BLaER1 (cell line): Measurements from ENCODE around the gene FMNL3.
"Not testable (repeated sequence)": the region's sequence is repeated elsewhere in the genome, so short reads cannot be mapped to it uniquely, and the experiment has no call there.

Source experiments
- H3K27ac ChIP-seq: shearing (Covaris generic); formaldehyde crosslinking; 2 replicates; pipeline ENCODE4 v1.8.1; 2022
- H3K27me3 ChIP-seq: shearing (Covaris generic); formaldehyde crosslinking; 2 replicates; pipeline ENCODE4 v1.8.1; 2022
- H3K36me3 ChIP-seq: shearing (Covaris generic); formaldehyde crosslinking; 2 replicates; pipeline ENCODE4 v1.8.1; 2022
- H3K4me1 ChIP-seq: shearing (Covaris generic); formaldehyde crosslinking; 2 replicates; pipeline ENCODE4 v1.8.1; 2022
- H3K4me2 ChIP-seq: shearing (Covaris generic); formaldehyde crosslinking; 2 replicates; pipeline ENCODE4 v1.8.1; 2022
- H3K4me3 ChIP-seq: shearing (Covaris generic); formaldehyde crosslinking; 2 replicates; pipeline ENCODE4 v1.8.1; 2022
- H3K9ac ChIP-seq: shearing (Covaris generic); formaldehyde crosslinking; 2 replicates; pipeline ENCODE4 v1.8.1; 2022
- H3K9me3 ChIP-seq: shearing (Covaris generic); formaldehyde crosslinking; 2 replicates; pipeline ENCODE4 v1.8.1; 2022
- H4K20me1 ChIP-seq: shearing (Covaris generic); formaldehyde crosslinking; 2 replicates; pipeline ENCODE4 v1.8.1; 2022
- Cebpa-rat ChIP-seq: shearing (Covaris generic); IDR thresholded peaks from 2 replicates; pipeline ENCODE4 v1.8.1; 2022

Gene FMNL3

GRCh38 chr12:49707128-49707811, at the start of gene FMNL3:
FMNL3 (minus strand) TSS chr12:49707405; CDS start chr12:49707180, 225 bp downstream.
- no peak for TF ChIP-seq Cebpa-rat
- peaks cover 37% of the 10 kb centered on the region for H4K20me1 ChIP-seq
- H3K4me3 ChIP-seq = peak within 1 kb of the TSS; percentile 90
- no peaks in the 10 kb centered on the region for H3K9me3 ChIP-seq
- H3K27me3 ChIP-seq = no peaks in the 10 kb centered on the region
- peak within 1 kb of the TSS; percentile 91 for H3K9ac ChIP-seq
- no peaks in the 10 kb centered on the region for H3K36me3 ChIP-seq
- H3K27ac ChIP-seq = peak within 1 kb of the TSS; percentile 92
- peak within 1 kb of the TSS; percentile 85 for H3K4me2 ChIP-seq
- H3K4me1 ChIP-seq = peaks cover 57% of the 10 kb centered on the region

GRCh38 chr12:49750996-49751393, 43.8 kb upstream of the FMNL3 start:
- H4K20me1 ChIP-seq = peaks cover 100% of the 10 kb centered on the region
- no peaks in the 10 kb centered on the region for H3K27me3 ChIP-seq
- H3K36me3 ChIP-seq = peaks cover 73% of the 10 kb centered on the region
- peaks cover 44% of the 10 kb centered on the region for H3K4me1 ChIP-seq
- H3K4me2 ChIP-seq = peak overlapping the region; percentile 73
- no peak overlapping the region for H3K27ac ChIP-seq
- TF ChIP-seq Cebpa-rat = no peak
- no peak overlapping the region for H3K9ac ChIP-seq
- no peak overlapping the region for H3K4me3 ChIP-seq
- H3K9me3 ChIP-seq = no peaks in the 10 kb centered on the region

- Histone ChIP-seq H3K9ac (peak overlapping the region; percentile 23; the same call in 1 of the 2 replicates), H3K36me3 (peaks cover 67% of the 10 kb centered on the region), H3K27me3 (no peaks in the 10 kb centered on the region), H3K4me2 (peak overlapping the region; percentile 73), H3K4me1 (peaks cover 44% of the 10 kb centered on the region), H3K4me3 (no peak overlapping the region), H3K27ac (peak overlapping the region; percentile 24), H4K20me1 (peaks cover 100% of the 10 kb centered on the region), H3K9me3 (no peaks in the 10 kb centered on the region)
- TF ChIP-seq Cebpa-rat = no peak
Measured at GRCh38 chr12:49750027-49750995, 43.1 kb upstream of the FMNL3 start.

- Histone ChIP-seq H3K27me3 (no peaks in the 10 kb centered on the region), H3K9me3 (no peaks in the 10 kb centered on the region), H3K9ac (no peak overlapping the region), H3K27ac (no peak overlapping the region), H3K36me3 (peaks cover 65% of the 10 kb centered on the region), H3K4me1 (peaks cover 57% of the 10 kb centered on the region), H3K4me3 (no peak overlapping the region), H3K4me2 (peak overlapping the region; percentile 73), H4K20me1 (peaks cover 100% of the 10 kb centered on the region)
- TF ChIP-seq Cebpa-rat = no peak
Measured at GRCh38 chr12:49748800-49749199, 41.6 kb upstream of the FMNL3 start.

GRCh38 chr12:49748306-49748705, 41.1 kb upstream of the FMNL3 start:
- Histone ChIP-seq H3K4me1 (peaks cover 62% of the 10 kb centered on the region), H3K4me2 (peak overlapping the region; percentile 73), H3K27me3 (no peaks in the 10 kb centered on the region), H3K27ac (no peak overlapping the region), H3K9ac (no peak overlapping the region), H3K36me3 (peaks cover 62% of the 10 kb centered on the region), H4K20me1 (peaks cover 100% of the 10 kb centered on the region), H3K4me3 (no peak overlapping the region), H3K9me3 (no peaks in the 10 kb centered on the region)
- TF ChIP-seq Cebpa-rat = no peak

- Histone ChIP-seq H3K27ac (no peak overlapping the region), H3K4me2 (peak overlapping the region; percentile 96), H3K27me3 (no peaks in the 10 kb centered on the region), H3K9me3 (no peaks in the 10 kb centered on the region), H3K4me3 (no peak overlapping the region), H3K36me3 (peaks cover 41% of the 10 kb centered on the region), H3K9ac (no peak overlapping the region), H4K20me1 (peaks cover 79% of the 10 kb centered on the region), H3K4me1 (peaks cover 58% of the 10 kb centered on the region)
- no peak for TF ChIP-seq Cebpa-rat
Measured at GRCh38 chr12:49744363-49744885, 37.2 kb upstream of the FMNL3 start.

GRCh38 chr12:49741882-49742620, 34.8 kb upstream of the FMNL3 start:
- no peaks in the 10 kb centered on the region for H3K9me3 ChIP-seq
- H3K27me3 ChIP-seq = no peaks in the 10 kb centered on the region
- H4K20me1 ChIP-seq = peaks cover 55% of the 10 kb centered on the region
- H3K9ac ChIP-seq = peak overlapping the region; percentile 92
- peak overlapping the region; percentile 96 for H3K4me2 ChIP-seq
- peaks cover 24% of the 10 kb centered on the region for H3K36me3 ChIP-seq
- peak overlapping the region; percentile 84 for H3K4me3 ChIP-seq
- H3K27ac ChIP-seq = peak overlapping the region; percentile 95
- H3K4me1 ChIP-seq = peaks cover 34% of the 10 kb centered on the region
- TF ChIP-seq Cebpa-rat = no peak

GRCh38 chr12:49740930-49741881, 34.0 kb upstream of the FMNL3 start, which contains the start of gene TMBIM6:
TMBIM6 (plus strand) TSS chr12:49741557; CDS start chr12:49752494, 10,937 bp downstream.
- H3K4me1 ChIP-seq = peaks cover 33% of the 10 kb centered on the region
- H4K20me1 ChIP-seq = peaks cover 46% of the 10 kb centered on the region
- H3K27me3 ChIP-seq = no peaks in the 10 kb centered on the region
- H3K9ac ChIP-seq = peak within 1 kb of the TSS; percentile 92
- peak within 1 kb of the TSS; percentile 95 for H3K27ac ChIP-seq
- no peaks in the 10 kb centered on the region for H3K9me3 ChIP-seq
- no peak for TF ChIP-seq Cebpa-rat
- peak within 1 kb of the TSS; percentile 84 for H3K4me3 ChIP-seq
- H3K36me3 ChIP-seq = peaks cover 15% of the 10 kb centered on the region
- peak within 1 kb of the TSS; percentile 96 for H3K4me2 ChIP-seq

- peaks cover 33% of the 10 kb centered on the region for H3K4me1 ChIP-seq
- not testable (repeated sequence) for H3K9me3 ChIP-seq
Measured at GRCh38 chr12:49740277-49740676, 33.1 kb upstream of the FMNL3 start.

GRCh38 chr12:49738721-49739120, 31.5 kb upstream of the FMNL3 start:
- Histone ChIP-seq H3K9me3 (peaks cover 19% of the 10 kb centered on the region), H3K4me1 (peaks cover 18% of the 10 kb centered on the region), H4K20me1 (peaks cover 21% of the 10 kb centered on the region)
- not testable (repeated sequence) for H3K36me3 ChIP-seq, H3K4me3 ChIP-seq, H3K27ac ChIP-seq, H3K4me2 ChIP-seq, H3K9ac ChIP-seq, H3K27me3 ChIP-seq

More at GRCh38 chr12:49740277-49740676, 33.1 kb upstream of the FMNL3 start:
- not testable (repeated sequence) for H3K27me3 ChIP-seq, H3K4me3 ChIP-seq, H3K27ac ChIP-seq, H3K9ac ChIP-seq
- Histone ChIP-seq H3K36me3 (peaks cover 15% of the 10 kb centered on the region), H3K4me2 (peak overlapping the region; percentile 43; the same call in 1 of the 2 replicates), H4K20me1 (peaks cover 37% of the 10 kb centered on the region)

- H3K4me1 ChIP-seq, H3K9ac ChIP-seq, H3K27me3 ChIP-seq, H4K20me1 ChIP-seq, H3K4me2 ChIP-seq, H3K27ac ChIP-seq, H3K4me3 ChIP-seq, H3K36me3 ChIP-seq: not testable (repeated sequence)
- peaks cover 22% of the 10 kb centered on the region for H3K9me3 ChIP-seq
Measured at GRCh38 chr12:49734900-49735299, 27.7 kb upstream of the FMNL3 start.
